Stimulated activated CD4-positive, alpha-beta T cell treated with anti-CD3 and anti-CD28 coated beads, Interleukin-1b, Interleukin-23, amount 100 ng/mL, for 1 hour (primary cell): ENCODE measurements around the gene SPTBN1.

Source experiments
- DNase-seq, 2 donors: peaks; one replicate each; pipeline ENCODE4 v3.0.0-alpha.2; 2020; ENCODE audit warnings: low read depth in 2 of 2

Gene SPTBN1

DNA sequence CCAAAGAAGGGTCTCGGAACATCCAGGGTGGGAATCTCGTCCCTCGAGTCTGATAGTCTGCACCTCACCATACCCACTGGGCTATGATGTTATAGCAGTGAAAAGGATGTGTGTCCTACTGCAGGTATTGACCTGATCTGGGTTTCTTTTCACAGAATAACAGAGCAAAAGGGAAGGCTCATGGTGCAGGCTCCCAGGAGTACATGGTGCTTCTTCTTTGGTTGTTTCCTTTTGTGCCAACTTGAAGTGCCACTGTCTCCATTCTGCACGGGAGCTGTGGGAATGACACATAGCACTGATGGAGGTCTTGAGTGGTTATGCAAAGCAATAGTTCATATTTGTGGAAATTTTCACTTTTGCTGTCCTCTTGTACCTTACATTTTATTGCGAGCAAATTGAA lies 195.2 kb downstream of the SPTBN1 start:
- DNase-seq: no peak

DNA sequence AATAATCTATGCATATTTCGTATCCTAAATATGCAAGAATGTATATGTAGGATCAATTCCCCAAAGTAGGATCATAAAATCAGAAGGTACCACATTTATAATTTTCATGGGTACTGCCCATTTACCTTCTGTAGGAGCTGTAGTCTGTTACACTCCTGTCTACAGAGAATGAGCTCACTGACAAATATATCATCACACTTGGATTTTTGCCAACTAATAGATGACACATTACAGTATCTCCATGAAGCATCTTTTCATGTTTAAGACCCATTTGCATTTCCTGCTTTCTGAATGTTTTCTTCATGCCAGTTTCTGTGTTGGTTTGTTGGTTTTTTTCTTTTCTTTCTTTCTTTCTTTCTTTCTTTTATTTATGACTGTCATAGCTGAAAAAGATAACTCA lies 196.4 kb downstream of the SPTBN1 start:
- no peak for DNase-seq

DNA sequence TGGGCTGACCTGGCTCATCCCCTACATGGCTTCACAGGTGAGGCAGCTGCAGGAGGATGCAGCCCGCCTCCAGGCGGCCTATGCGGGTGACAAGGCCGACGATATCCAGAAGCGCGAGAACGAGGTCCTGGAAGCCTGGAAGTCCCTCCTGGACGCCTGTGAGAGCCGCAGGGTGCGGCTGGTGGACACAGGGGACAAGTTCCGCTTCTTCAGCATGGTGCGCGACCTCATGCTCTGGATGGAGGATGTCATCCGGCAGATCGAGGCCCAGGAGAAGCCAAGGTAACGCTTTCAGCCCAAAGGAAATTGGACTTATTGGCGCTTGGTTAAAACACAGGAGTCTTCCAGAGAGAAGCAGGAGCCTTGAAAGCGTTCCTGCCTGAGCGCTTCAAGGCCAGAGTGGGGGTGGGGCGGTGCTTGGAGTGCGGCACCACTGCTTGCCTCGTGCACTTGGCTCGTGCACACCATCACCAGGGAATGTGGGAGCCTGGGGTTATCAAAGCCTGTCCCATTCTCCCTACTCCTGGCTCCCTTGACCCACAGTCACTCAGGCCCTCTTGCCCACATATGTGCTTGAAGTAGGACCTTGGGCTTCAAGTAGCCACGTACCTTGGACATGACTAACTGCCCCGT lies 197.6 kb downstream of the SPTBN1 start:
- no peak for DNase-seq

DNA sequence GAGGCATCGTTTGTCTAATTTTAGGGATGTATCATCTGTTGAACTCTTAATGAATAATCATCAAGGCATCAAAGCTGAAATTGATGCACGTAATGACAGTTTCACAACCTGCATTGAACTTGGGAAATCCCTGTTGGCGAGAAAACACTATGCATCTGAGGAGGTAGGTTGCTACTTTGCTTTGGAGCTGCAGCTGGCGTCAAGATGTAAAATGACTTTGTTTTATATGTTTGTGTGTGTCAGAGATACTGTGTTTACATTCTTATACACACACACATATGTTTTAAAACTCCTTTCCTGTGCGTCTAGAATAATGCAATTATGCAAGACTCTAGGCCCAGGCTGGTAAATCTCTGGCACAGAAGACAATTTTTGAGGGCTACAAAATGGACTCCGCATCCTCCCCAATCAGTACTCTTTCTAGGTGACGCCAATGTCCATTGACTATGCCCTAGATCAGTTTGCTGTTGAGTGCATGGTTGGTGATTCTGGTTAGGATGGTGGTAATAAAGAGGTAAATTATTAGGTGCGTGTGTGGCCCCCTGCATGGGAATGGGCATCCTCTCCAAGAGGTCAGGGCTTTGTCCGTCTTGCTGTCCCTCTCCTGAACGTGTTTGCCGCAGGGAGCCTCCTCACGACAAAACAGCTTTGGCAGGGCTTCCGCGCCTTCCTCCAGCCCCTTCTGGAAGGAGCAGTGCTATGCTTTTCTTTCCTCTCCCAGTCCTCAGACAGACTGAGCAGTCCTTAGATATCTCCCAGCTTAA lies 199.1 kb downstream of the SPTBN1 start:
- no peak for DNase-seq

DNA sequence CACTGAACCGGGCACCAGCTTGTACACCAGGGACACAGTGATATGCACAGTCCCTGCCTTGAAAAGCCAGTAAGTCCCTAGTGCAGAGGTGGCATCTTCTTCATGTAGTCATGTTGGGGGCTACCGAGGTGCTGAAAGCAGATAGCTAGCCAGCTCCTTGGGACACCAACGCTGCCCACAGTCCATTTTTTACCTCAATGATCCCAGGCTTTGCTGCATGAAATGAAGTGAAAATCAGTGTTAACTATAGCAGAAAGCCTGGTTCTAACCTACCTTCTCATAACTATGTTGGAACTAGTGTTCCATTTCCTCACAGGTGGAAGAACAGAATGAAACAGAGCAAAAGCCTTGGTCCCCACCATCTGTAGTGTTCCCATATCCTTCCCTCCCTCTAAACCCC lies 200.7 kb downstream of the SPTBN1 start:
- DNase-seq: no peak

DNA sequence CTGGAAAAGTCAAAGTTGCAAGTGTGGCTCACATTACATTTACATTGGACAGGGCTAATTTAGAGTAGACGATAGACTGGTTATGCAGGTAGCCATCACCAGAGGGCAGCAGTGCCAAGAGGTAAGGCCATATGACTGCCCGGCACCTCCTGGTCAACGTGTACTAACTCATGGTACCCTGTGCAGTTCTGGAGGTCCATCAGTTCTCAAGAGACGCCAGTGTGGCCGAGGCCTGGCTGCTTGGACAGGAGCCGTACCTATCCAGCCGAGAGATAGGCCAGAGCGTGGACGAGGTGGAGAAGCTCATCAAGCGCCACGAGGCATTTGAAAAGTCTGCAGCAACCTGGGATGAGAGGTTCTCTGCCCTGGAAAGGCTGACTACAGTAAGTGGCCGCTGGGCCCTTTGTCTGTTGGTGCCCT lies 201.5 kb downstream of the SPTBN1 start:
- DNase-seq: no peak

DNA sequence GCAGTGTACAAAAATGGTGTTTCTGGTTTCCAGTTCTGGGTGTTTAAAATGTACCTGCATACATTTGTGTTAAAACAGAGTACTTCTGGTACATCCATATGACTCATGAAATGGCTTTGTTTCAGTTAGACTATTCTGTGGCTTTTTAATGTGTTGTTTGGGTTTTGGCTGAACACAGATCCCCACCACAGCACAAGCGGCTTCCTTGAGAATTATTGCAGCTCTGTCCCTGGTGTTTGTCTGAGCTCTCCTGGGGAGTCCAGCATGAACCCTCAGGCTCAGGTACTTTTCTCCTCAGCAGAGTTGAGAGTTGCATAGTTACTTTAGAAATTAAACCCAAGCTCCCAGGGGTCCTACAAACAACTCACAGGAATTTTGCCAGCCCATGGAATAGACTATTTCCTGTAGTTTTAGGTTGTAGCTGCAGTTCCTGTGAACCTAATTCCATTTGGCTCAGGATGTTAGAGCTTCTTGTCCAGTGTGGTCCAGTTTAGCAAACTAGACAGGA lies 202.5 kb downstream of the SPTBN1 start:
- no peak for DNase-seq

DNA sequence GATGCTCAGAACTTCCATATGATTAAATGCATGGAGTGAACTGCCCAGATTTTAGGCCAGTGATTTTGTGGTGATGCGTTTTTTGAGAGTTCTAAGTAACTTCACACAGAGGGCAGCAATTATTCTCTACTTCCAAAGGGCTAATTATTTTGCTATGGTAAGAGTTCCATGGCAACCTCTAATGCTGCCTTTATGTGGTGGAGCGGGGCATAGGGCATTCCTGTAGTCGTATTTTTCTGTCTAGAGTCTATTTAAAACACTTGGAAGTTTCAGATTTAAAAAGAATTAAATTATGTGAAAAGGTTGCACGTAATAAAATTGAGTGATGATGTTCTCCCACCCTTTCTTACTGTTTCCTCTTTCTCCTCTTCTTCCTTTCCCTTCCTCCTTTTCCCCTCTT lies 203.4 kb downstream of the SPTBN1 start:
- no peak for DNase-seq

DNA sequence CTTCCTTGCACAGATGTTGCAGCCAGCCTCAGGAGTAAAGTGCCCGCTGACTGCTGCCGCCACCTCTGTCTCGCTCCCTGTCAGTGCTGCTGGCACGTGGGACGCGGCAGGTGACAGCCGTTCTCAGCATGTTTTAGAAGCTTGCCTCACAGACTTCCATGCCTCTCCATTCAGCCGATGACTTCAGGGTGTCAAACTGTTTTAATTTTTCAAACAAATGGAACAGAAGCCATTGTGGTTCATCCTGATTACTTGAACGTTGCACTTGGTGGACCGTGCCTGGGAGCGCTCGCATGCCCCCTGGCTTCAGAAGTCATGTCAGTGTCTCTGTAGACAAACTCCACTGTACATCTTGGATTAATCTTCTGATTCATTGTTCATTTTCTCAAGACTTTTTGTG lies 204.6 kb downstream of the SPTBN1 start:
- no peak for DNase-seq

DNA sequence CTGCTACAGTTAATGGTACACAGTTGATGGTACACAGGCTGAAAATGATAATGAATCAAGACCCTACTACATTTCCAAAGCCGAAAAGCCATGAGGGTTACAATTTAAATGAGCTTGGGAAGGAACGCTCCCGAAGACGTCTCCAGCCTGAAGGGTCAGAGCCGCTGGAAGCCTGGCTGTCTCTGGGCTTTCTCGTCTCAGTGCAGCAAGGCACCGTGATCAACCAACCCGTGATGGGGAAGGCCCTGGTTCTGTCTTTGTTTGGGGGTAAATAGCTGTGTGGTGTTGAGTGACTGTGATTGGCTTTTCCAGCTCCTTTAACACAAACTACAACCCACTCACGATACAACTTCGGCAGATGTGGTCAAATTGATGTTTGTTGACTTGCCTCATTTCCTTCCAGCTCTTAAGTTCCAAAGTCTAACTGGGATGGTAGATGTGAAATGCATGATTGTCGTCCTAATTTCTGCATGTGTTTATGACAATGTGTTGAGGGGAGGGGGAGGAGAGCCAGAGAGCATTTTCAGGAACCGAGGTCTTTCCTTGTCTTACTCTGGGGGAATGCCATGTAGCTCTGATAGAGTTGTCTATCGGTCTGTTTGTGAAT lies 207.4 kb downstream of the SPTBN1 start:
- DNase-seq: no peak

DNA sequence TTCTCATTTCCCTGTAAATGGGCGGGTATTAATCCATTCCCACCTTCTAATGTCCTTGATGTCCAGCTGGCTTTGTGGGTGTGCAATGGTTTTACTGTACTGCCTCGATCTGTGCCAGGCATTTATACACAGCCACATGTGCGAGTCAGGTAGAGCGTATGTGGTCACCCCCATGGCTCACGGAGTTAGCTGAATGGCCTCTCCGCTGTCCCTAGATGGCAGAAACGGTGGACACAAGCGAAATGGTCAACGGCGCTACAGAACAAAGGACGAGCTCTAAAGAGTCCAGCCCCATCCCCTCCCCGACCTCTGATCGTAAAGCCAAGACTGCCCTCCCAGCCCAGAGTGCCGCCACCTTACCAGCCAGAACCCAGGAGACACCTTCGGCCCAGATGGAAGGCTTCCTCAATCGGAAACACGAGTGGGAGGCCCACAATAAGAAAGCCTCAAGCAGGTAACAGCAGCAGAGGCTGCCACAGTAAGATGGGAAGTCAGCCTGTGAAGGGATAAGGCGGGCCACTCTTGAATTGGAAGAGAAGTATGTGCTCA lies 208.2 kb downstream of the SPTBN1 start:
- DNase-seq: no peak

DNA sequence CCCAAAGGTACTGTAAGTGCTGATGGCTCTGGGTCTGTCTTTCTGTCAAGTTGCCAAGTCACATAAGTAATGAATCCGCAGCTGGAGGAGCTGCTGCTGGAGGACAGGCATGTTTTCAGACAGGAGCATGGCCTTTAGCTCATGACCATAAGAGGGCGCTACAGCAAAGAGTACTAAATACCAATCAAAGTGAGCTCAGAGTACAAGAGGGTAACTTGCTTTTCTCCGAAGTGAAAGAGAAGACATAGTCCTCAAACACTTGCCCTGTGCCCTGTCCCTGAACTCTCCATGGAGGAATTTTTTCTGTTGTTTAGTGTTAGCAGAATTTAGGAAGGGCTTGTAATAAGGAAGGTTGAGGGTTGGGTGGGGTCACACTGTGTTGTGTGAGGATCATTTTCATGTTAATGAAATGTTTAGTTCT lies 209.3 kb downstream of the SPTBN1 start:
- DNase-seq: no peak

DNA sequence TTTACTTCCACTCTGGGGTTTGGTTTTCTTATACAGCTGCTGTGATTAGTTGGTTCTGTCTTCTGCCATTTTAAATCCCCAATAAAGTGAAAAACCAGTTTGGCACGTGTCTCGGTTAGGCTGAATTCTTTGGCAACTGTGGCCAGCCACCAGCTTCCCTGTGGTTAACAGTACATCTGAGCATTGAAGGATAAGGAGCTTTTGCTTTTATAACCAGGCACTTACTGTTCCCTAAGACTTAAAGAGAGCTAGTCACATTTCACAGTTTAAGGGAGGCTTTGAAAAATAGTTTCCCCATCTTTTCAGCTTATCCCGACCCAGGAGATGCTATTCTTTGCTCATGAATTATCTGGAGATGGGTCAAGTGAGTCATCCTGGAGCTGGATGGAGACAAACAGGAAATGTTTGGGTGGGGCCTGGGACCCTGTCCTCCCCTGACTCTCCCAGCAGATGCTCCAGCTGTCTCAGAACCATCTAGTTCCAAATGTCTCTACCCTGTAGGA lies 210.1 kb downstream of the SPTBN1 start:
- no peak for DNase-seq

DNA sequence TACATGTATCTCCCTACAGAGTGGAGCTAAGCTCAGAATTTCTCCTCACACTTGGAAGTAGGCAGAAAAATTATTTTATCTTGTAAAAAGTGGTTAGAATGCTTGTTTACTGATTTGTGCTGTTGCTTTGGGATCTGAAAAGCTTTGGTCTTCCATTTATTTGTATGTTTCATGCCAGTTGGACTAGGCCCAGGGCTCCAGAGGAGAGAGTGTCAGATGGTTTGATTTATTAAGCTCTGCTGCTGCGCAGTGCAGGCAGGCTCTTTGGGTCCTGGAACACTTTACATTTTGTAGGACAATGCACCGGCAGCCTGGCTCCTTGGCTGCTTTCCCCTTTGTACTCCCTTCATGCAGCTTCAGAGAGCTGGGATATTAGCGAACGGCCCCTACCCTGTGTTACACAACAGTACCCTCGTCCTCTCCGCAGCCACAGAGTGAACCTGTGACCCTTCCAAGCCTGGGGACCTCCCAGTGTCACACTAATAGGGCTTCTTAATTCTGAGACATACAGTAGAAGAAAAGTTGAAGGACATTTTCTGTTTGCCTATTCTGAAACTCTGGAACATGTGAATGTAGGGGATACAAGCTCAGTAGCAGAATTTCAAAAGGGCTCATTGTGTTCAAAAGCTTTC lies 210.6 kb downstream of the SPTBN1 start:
- no peak for DNase-seq

DNA sequence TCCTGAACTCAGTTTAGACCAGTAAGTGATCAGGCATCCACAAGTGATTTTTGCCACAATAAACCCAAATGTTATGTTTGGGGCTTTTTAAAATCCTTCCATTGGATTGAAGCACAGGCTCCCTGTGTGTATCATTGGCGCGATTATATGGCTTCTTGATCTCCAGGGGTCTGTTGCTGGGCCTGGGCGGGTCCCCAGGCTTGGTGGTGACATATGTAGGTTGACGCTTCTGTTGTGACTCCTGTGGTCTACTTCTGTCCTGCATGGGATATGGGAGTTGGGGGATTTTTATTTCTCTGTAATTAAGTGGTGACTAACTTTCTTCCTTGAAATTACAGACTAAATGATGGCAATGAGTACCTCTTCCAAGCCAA lies 211.1 kb downstream of the SPTBN1 start:
- no peak for DNase-seq

DNA sequence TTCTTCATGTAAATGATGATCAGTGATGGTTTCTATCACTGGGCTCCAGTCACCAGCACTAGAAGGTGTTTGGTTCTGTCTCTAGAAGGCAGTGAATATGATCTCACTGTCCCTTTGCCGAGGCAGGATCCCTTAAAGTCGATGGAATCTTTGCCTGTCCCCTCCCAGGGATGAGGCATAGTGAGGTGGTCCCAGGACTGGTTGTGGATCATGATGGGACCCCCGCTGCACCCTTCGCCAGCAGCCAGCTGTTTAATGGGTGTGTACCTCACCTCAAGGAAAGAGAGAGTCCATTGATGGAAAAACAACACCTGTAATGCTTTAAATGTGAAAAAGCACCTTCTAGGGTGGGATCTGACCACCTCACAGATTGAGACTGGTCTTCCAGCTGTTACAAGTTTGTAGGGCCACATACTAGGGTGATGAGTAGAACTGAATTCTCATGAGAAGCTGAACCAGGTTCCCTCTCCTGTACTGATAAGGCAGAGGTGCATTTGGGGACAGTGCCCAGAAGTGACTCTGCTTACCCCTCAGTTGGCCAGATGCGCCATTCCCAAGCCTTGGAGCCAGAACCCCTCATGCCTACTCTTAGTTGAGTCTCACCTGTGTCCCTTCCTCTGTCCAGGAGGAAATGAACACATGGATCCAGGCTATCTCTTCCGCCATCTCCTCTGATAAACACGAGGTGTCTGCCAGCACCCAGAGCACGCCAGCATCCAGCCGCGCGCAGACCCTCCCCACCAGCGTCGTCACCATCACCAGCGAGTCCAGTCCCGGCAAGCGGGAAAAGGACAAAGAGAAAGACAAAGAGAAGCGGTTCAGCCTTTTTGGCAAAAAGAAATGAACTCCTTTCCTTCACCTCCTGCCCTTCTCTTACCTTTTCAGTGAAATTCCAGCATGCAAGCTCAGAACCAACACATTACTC lies 211.9 kb downstream of the SPTBN1 start:
- no peak for DNase-seq

DNA sequence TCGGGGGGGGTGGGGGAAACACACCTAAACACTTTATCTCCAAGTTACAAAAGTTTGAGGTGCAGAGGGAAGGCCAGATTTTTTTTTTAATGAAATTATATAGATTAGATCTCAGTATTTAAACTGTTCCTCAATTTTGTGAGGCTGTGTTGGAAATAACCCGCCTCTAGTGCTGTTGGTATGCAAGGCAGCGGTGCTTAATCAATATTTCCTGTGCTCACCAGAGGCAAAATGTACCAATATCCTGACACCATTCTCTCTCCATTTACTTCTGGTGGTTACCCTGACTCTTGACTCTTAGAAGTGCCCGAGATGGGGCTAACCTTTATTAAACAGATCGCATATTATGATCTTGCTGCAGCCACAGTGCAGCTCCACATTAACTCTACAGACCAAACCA lies 212.6 kb downstream of the SPTBN1 start:
- DNase-seq: no peak

DNA sequence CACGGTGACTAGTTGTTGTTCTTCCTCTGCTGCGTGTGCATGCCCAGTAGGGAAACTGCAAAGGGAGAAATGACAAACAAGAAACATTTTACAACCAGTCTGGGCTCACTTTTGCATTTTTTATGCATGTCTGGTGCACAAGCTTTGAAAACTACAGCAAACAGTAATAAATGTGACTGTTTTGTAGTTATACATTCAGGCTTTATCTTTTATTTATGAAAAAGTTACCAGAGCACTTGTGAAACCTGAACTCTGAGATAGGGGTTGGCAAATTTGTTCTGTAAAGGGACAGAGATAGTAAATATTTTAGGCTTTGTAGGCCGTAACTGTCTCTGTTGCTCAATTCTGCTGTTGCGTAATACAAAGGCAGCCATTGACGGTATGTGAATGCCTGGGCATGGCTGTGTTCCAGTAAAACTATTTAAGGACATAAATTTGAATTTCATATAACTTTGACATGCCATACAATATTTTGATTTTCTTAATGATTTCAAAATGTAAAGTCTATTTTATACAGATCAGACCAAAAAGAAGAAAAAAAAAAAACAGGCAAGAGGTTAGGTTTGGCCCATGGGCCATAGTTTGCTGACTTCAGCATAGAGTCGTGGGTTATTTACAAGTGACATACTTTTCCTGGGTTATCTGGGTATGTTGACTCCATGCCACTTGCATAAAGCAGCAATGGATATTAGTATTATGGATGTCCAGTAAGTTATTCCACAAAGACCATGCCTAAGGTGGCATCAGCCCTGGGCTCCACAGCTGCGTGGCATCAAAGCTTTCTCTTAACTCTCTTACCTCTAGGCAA lies 213.8 kb downstream of the SPTBN1 start:
- no peak for DNase-seq

DNA sequence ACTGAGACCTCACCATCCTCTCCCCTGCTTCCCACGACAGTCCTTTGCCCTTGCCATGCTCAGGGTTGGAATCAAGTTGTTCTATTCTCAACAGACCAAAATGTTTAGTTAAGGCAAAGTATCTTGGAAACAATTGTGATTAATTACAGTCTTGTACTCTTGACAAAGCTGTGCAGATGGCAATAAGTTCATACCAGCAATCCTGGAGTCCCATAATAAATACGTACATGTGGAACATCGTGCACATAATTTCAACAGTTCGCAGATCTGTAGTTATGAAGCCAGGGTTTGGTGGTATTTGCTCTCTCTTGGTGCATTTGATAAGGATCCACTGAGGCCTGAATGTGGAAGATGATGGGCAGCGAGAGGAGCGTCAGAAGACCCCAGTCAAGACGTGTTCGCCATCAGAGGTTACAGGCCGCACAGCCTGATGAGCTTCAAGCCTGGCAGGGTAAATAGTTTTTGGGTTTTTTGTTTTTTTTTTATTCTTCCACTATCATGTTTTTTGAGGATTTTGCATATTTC lies 214.4 kb downstream of the SPTBN1 start:
- no peak for DNase-seq

DNA sequence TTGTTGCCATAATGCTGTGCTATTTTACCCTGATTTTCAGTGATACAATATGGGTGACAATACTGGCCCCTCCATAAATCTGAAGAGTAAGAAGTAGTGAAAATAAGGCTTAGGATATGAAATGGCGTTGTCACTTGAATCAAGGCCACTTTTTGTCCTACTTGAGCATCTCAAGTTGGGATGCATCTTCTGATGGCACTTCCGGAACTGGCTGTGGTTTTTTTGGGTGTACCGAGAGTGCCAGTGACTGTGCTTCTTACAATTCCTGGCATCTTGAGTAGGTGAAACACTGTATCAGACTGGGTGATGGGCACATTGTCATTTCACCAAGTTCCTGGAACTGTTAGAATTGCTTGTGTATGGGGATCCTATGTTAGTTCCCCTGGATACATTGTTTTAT lies 214.9 kb downstream of the SPTBN1 start:
- DNase-seq: no peak
